Measurements from ENCODE around the gene GABPB2.

Gene GABPB2

DNA sequence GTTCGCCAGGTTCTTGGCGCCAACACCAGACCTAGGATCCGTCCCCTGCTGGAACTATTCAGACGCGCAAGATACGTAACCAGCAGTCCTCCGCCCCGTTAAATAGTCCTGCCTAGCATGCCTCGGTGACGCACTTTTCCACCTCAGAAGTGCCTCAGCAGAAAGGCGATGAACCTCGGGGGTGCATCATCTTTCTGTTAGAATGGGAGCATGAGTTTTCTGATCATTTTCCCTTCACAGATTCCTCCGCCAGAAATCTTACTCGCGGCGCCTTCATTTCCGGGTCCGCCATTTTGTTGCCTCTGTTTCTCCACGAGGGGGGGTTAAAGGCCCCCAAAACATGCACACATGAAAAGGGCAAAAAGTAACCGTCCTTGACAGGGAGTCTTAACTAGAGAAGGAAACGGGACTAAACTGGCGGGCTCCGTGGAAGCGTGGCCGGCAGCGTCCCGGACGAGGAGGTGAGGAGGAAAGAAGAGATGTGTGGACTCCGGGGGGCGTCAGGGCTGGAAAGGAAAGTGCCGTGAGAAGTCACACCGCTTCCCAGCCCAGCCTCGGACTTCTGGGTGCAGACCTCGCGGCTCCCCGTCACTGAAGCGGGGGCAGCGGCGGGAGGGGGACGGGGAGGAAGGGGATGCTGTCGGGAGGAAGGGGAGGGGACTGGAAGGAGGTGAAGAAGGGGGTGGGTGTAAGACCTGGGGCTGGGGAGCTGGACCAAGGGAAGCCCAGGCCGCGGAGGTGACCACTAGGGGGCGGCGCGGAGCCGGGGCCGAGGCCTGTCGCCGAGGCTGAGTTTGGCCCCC lies at the start of gene GABPB2:
GABPB2 (plus strand) TSS at position 288 of the 803 bp plus-strand sequence. CDS start 17,429 bp downstream, outside the sequence.
- Histone ChIP-seq H3K27me3 (ENCODE audit: control insufficient read depth, insufficient read depth, low read length) (no peaks in the 10 kb centered on the region), H3K9ac (ENCODE audit: low read length) (peak within 1 kb of the TSS; percentile 94), H3K36me3 (ENCODE audit: control insufficient read depth, low read depth, low read length) (peaks cover 11% of the 10 kb centered on the region), H3K4me3 (ENCODE audit: low read length) (peak within 1 kb of the TSS; percentile 85), H3K4me1 (ENCODE audit: control insufficient read depth, low read depth, low read length) (no peaks in the 10 kb centered on the region), H3K9me3 (ENCODE audit: control insufficient read depth, low read depth, low read length) (no peaks in the 10 kb centered on the region), H3K27ac (ENCODE audit: low read length) (peak within 1 kb of the TSS; percentile 92)

DNA sequence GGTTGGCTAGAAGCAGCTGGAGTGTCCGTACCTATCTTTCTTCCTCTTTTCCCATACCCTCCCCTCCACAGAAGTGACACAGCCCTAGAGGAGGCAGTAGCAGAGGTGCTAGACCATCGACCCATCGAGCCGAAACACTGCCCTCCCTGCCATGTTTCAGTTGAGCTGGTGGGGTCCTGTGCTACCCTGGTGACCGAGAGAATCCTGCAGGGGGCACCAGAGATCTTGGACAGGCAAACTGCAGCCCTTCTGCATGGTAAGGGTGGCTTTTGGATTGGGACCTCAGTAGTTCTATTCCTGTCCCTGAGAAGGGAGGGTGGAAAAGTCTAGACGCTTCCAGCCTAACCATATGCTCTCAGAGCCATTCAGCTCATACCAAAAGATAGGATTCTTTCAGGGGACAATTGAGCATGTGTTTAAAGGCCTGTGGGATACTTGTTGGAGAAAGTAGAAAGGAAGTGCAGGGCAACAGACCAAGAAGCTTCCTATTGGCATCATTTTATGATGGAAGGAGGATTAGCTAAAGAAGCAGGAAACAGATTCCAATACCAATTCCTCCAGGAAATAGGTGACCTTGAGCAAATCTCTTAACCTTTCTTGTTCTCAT lies 45.9 kb upstream of the GABPB2 start:
- Histone ChIP-seq H3K9ac (ENCODE audit: low read length) (no peak overlapping the region), H3K4me1 (ENCODE audit: control insufficient read depth, low read depth, low read length) (no peaks in the 10 kb centered on the region), H3K9me3 (ENCODE audit: control insufficient read depth, low read depth, low read length) (no peaks in the 10 kb centered on the region), H3K27me3 (ENCODE audit: control insufficient read depth, insufficient read depth, low read length) (no peaks in the 10 kb centered on the region), H3K36me3 (ENCODE audit: control insufficient read depth, low read depth, low read length) (peaks cover 20% of the 10 kb centered on the region), H3K27ac (ENCODE audit: low read length) (no peak overlapping the region), H3K4me3 (ENCODE audit: low read length) (no peak overlapping the region)

DNA sequence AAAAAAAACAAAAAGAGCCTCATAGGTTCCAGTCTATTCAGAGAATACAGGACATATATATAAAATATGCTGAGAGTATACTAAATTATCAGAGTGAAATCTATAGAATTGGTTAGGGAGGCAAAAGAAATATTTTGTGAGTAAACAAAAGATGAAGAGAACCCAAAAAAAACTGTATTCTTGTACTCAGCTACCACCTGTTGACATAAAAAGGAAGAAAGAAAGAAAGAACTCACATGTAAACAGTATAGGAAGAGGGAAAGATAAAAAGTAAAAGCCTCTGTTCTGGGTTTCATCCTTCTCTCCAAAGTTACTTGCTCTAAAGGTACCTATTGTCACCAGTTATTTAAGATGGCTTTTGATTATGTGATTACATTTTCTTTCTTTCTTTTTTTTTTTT lies 44.1 kb upstream of the GABPB2 start:
- Histone ChIP-seq H3K4me1 (ENCODE audit: control insufficient read depth, low read depth, low read length) (no peaks in the 10 kb centered on the region), H3K4me3 (ENCODE audit: low read length) (no peak overlapping the region), H3K27me3 (ENCODE audit: control insufficient read depth, insufficient read depth, low read length) (no peaks in the 10 kb centered on the region), H3K36me3 (ENCODE audit: control insufficient read depth, low read depth, low read length) (peaks cover 20% of the 10 kb centered on the region), H3K27ac (ENCODE audit: low read length) (no peak overlapping the region), H3K9ac (ENCODE audit: low read length) (no peak overlapping the region), H3K9me3 (ENCODE audit: control insufficient read depth, low read depth, low read length) (no peaks in the 10 kb centered on the region)

DNA sequence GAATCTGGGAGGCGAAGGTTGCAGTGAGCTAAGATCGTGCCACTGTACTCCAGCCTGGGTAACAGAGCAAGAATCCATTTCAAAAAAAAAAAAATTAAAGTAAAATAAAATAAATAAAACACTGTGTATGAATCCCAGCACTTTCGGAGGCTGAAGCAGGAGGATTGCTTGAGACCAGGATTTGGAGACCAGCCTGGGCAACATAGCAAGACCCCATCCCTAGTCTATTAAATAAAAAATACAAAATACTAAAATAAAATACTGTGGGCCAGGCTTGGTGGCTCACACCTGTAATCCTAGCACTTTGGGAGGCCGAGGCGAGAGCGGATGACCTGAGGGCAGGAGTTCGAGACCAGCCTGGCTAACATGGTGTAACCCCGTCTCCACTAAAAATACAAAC lies 38.4 kb upstream of the GABPB2 start:
- H3K36me3 ChIP-seq (ENCODE audit: control insufficient read depth, low read depth, low read length) = peaks cover 17% of the 10 kb centered on the region
- no peak overlapping the region for H3K27ac ChIP-seq (ENCODE audit: low read length)

DNA sequence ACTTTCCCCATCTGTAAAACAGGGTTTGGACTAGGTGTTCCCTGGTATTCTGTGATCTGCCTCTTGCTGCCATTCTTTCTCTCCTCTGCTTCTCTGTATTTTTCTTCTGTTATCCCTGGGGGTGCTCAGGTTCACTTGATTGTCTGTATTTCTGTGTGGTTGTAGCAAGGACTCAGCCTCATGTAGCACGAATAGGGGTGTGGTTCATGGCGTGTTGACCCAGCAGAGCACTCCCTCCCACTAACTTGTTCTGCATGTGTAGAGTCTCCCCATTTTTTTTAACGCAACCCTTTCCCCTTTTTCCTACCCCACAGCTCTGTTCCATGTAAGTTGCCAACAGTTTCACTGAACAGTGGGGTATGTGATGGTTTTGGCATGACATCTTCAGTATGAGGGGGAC lies 35.4 kb upstream of the GABPB2 start:
- Histone ChIP-seq H3K4me1 (ENCODE audit: control insufficient read depth, low read depth, low read length) (peaks cover 8% of the 10 kb centered on the region), H3K27me3 (ENCODE audit: control insufficient read depth, insufficient read depth, low read length) (no peaks in the 10 kb centered on the region), H3K9ac (ENCODE audit: low read length) (no peak overlapping the region), H3K27ac (ENCODE audit: low read length) (no peak overlapping the region), H3K9me3 (ENCODE audit: control insufficient read depth, low read depth, low read length) (no peaks in the 10 kb centered on the region), H3K36me3 (ENCODE audit: control insufficient read depth, low read depth, low read length) (peaks cover 9% of the 10 kb centered on the region), H3K4me3 (ENCODE audit: low read length) (no peak overlapping the region)

More for the DNA sequence above, 38.4 kb upstream of the GABPB2 start:
- Histone ChIP-seq H3K4me3 (ENCODE audit: low read length) (no peak overlapping the region), H3K9me3 (ENCODE audit: control insufficient read depth, low read depth, low read length) (no peaks in the 10 kb centered on the region), H3K27me3 (ENCODE audit: control insufficient read depth, insufficient read depth, low read length) (no peaks in the 10 kb centered on the region), H3K4me1 (ENCODE audit: control insufficient read depth, low read depth, low read length) (peaks cover 8% of the 10 kb centered on the region), H3K9ac (ENCODE audit: low read length) (no peak overlapping the region)

DNA sequence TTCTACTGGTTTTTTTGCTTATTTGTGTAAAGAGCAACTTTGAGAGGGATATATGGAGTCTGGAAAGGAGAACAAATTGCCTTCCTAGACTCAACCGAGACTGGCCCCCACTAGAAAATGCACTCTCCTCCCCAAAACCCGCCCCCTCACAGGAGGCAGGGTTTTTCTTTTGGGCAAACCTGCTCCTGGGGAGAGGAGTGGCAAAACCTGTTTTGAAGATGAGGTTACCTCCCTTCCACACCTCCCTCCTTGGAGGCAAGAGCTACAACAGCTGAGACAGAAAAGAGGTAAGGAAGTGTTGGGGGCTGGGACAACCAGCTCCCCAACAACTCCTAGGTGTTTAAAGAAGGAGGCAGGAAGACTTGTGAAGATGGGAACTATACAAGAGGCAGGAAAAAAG lies 34.2 kb upstream of the GABPB2 start, which contains the start of gene BNIPL:
BNIPL (plus strand) TSS at position 231 of the 400 bp plus-strand sequence; CDS start at position 371, 140 bp downstream.
- Histone ChIP-seq H3K4me1 (ENCODE audit: control insufficient read depth, low read depth, low read length) (peaks cover 8% of the 10 kb centered on the region), H3K27ac (ENCODE audit: low read length) (no peak within 1 kb of the TSS), H3K9ac (ENCODE audit: low read length) (no peak within 1 kb of the TSS), H3K4me3 (ENCODE audit: low read length) (peak within 1 kb of the TSS; percentile 19), H3K36me3 (ENCODE audit: control insufficient read depth, low read depth, low read length) (peaks cover 9% of the 10 kb centered on the region), H3K9me3 (ENCODE audit: control insufficient read depth, low read depth, low read length) (no peaks in the 10 kb centered on the region), H3K27me3 (ENCODE audit: control insufficient read depth, insufficient read depth, low read length) (no peaks in the 10 kb centered on the region)

DNA sequence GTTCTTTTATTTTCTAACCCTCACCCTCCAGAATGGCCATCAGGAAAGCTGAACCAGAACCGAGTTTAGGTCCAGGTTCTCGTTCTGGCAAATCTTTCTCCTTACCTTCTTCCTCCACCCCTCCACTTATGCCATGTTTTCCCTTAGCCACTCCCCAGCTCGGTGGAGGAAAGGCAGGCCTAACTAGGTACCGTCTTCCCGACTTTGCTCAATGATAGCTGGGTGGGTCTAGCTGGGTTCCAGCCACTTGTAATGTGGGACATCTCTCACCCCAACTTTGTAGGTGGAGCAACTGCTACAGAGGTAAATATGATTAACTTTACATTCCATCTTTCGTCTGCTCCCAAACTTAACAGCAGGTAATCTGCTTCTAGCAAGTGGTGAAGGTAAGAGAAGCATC lies 33.5 kb upstream of the GABPB2 start:
- H3K27me3 ChIP-seq (ENCODE audit: control insufficient read depth, insufficient read depth, low read length) = no peaks in the 10 kb centered on the region
- no peak overlapping the region for H3K4me3 ChIP-seq (ENCODE audit: low read length)
- no peak overlapping the region for H3K9ac ChIP-seq (ENCODE audit: low read length)
- peaks cover 8% of the 10 kb centered on the region for H3K4me1 ChIP-seq (ENCODE audit: control insufficient read depth, low read depth, low read length)
- peaks cover 9% of the 10 kb centered on the region for H3K36me3 ChIP-seq (ENCODE audit: control insufficient read depth, low read depth, low read length)
- no peaks in the 10 kb centered on the region for H3K9me3 ChIP-seq (ENCODE audit: control insufficient read depth, low read depth, low read length)
- no peak overlapping the region for H3K27ac ChIP-seq (ENCODE audit: low read length)

DNA sequence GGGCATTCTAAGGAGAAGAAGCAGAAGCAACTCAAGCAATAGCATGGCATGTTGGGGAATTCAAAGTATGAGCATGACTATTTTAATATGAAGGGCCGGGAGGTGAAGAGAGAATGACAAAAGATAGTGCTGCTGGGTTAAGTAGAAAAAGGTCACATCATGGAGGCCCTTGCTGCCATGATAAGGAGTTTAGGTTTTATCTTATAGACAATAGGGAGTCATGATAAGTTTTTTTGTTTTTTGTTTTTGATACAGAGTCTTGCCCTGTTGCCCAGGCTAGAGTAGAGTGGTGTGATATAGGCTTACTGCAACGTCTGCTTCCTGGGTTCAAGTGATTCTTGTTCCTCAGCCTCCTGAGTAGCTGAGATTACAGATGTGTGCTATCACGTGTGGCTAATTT lies 31.0 kb upstream of the GABPB2 start:
- H3K4me3 ChIP-seq (ENCODE audit: low read length) = no peak overlapping the region
- H3K9me3 ChIP-seq (ENCODE audit: control insufficient read depth, low read depth, low read length) = no peaks in the 10 kb centered on the region
- no peak overlapping the region for H3K9ac ChIP-seq (ENCODE audit: low read length)
- peaks cover 8% of the 10 kb centered on the region for H3K4me1 ChIP-seq (ENCODE audit: control insufficient read depth, low read depth, low read length)
- no peaks in the 10 kb centered on the region for H3K27me3 ChIP-seq (ENCODE audit: control insufficient read depth, insufficient read depth, low read length)
- H3K36me3 ChIP-seq (ENCODE audit: control insufficient read depth, low read depth, low read length) = peaks cover 4% of the 10 kb centered on the region
- H3K27ac ChIP-seq (ENCODE audit: low read length) = no peak overlapping the region

DNA sequence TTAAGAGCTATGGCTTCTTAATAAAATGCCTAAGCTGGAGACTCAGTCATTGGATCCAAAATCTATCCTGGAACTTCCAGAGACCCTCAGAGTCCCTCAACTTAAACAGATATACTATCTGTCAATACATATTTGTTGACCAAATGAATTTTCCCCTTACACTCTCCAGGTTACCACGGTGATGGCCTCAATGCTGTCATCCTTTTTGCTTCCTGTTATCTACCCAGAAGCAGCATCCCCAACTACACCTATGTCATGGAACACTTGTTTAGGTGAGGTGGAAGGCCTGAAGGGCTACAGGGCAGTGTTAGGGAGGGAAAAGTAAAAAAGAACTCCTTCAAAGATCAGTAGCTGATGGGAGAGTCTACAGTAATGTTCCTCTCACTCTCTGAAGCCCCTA lies 27.4 kb upstream of the GABPB2 start:
- Histone ChIP-seq H3K9me3 (ENCODE audit: control insufficient read depth, low read depth, low read length) (no peaks in the 10 kb centered on the region), H3K4me3 (ENCODE audit: low read length) (no peak overlapping the region), H3K9ac (ENCODE audit: low read length) (no peak overlapping the region), H3K4me1 (ENCODE audit: control insufficient read depth, low read depth, low read length) (no peaks in the 10 kb centered on the region), H3K27ac (ENCODE audit: low read length) (no peak overlapping the region), H3K27me3 (ENCODE audit: control insufficient read depth, insufficient read depth, low read length) (no peaks in the 10 kb centered on the region), H3K36me3 (ENCODE audit: control insufficient read depth, low read depth, low read length) (no peaks in the 10 kb centered on the region)

DNA sequence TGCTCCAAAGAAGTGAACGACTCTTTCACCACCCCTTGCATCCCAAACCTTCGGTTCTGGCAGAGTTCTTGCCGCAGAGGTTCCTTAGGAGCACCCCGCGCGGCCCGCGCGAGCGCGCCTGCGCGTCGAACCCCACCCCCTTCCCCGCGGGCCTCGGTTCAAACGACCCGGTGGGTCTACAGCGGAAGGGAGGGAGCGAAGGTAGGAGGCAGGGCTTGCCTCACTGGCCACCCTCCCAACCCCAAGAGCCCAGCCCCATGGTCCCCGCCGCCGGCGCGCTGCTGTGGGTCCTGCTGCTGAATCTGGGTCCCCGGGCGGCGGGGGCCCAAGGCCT lies 23.0 kb upstream of the GABPB2 start, which contains the start of gene C1orf56:
C1orf56 (plus strand) TSS at position 161 of the 334 bp plus-strand sequence; CDS start at position 258, 97 bp downstream.
- Histone ChIP-seq H3K27me3 (ENCODE audit: control insufficient read depth, insufficient read depth, low read length) (no peaks in the 10 kb centered on the region), H3K36me3 (ENCODE audit: control insufficient read depth, low read depth, low read length) (peaks cover 10% of the 10 kb centered on the region), H3K9me3 (ENCODE audit: control insufficient read depth, low read depth, low read length) (no peaks in the 10 kb centered on the region), H3K9ac (ENCODE audit: low read length) (peak within 1 kb of the TSS; percentile 84), H3K4me1 (ENCODE audit: control insufficient read depth, low read depth, low read length) (no peaks in the 10 kb centered on the region), H3K27ac (ENCODE audit: low read length) (peak within 1 kb of the TSS; percentile 37), H3K4me3 (ENCODE audit: low read length) (peak within 1 kb of the TSS; percentile 85)

DNA sequence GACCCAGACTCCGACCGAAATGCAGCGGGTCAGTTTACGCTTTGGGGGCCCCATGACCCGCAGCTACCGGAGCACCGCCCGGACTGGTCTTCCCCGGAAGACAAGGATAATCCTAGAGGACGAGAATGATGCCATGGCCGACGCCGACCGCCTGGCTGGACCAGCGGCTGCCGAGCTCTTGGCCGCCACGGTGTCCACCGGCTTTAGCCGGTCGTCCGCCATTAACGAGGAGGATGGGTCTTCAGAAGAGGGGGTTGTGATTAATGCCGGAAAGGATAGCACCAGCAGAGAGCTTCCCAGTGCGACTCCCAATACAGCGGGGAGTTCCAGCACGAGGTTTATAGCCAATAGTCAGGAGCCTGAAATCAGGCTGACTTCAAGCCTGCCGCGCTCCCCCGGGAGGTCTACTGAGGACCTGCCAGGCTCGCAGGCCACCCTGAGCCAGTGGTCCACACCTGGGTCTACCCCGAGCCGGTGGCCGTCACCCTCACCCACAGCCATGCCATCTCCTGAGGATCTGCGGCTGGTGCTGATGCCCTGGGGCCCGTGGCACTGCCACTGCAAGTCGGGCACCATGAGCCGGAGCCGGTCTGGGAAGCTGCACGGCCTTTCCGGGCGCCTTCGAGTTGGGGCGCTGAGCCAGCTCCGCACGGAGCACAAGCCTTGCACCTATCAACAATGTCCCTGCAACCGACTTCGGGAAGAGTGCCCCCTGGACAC lies 22.5 kb upstream of the GABPB2 start:
- Histone ChIP-seq H3K4me1 (ENCODE audit: control insufficient read depth, low read depth, low read length) (no peaks in the 10 kb centered on the region), H3K27me3 (ENCODE audit: control insufficient read depth, insufficient read depth, low read length) (no peaks in the 10 kb centered on the region), H3K9me3 (ENCODE audit: control insufficient read depth, low read depth, low read length) (no peaks in the 10 kb centered on the region), H3K4me3 (ENCODE audit: low read length) (peak overlapping the region; percentile 85), H3K36me3 (ENCODE audit: control insufficient read depth, low read depth, low read length) (peaks cover 14% of the 10 kb centered on the region), H3K27ac (ENCODE audit: low read length) (peak overlapping the region; percentile 37), H3K9ac (ENCODE audit: low read length) (peak overlapping the region; percentile 84)

Measured in iPS-18a (cell line).